CD14-positive monocyte (primary cell): Measurements from ENCODE around the gene ATP11A. TPM values are rescaled to one million over a fixed set of nuclear protein-coding genes. Genes with fewer than 3 reads are reported as not detected.
A peak's percentile ranks its signal among the peaks of the same experiment; 100 is the strongest.

Experiments
- DNase-seq, 3 donors: peaks; one replicate each; pipeline ENCODE4 v3.0.0-alpha.2; 2011 to 2022
- H2AFZ ChIP-seq: 2 replicates; pipeline ENCODE4 v1.6.0; 2012; ENCODE audit warnings: mild to moderate bottlenecking, low read depth, low read length, inconsistent platforms; ENCODE audit not compliant: insufficient read depth, poor library complexity, severe bottlenecking
- H3K27ac ChIP-seq, 2 donors: 1 replicate in 1 of 2; 2 replicates in 1 of 2; pipeline ENCODE4 v1.5.1; 2012 to 2013; ENCODE audit warnings: low read length in 2 of 2, control low read depth in 1 of 2, inconsistent platforms in 1 of 2, low read depth in 1 of 2, mild to moderate bottlenecking in 1 of 2
- H3K27me3 ChIP-seq, 2 donors: one replicate each; pipeline versions ENCODE4 v1.6.0 to v1.6.1; 2011 to 2013; ENCODE audit warnings: low read length in 2 of 2; ENCODE audit not compliant: control insufficient read depth in 2 of 2, insufficient read depth in 2 of 2
- H3K36me3 ChIP-seq, 2 donors: replicated peaks in 1 of 2; 1 replicate in 1 of 2; 2 replicates in 1 of 2; pipeline versions ENCODE4 v1.5.1 to v1.6.1; 2012 to 2013; ENCODE audit warnings: low read length in 2 of 2, control low read depth in 1 of 2, inconsistent platforms in 1 of 2, mild to moderate bottlenecking in 1 of 2; ENCODE audit not compliant: insufficient read depth in 2 of 2, control insufficient read depth in 1 of 2
- H3K4me1 ChIP-seq, 2 donors: 1 replicate in 1 of 2; 2 replicates in 1 of 2; pipeline versions ENCODE4 v1.5.1 to v1.6.1; 2012 to 2013; ENCODE audit warnings: low read length in 2 of 2, control low read depth in 1 of 2, inconsistent platforms in 1 of 2, mild to moderate bottlenecking in 1 of 2, moderate library complexity in 1 of 2; ENCODE audit not compliant: insufficient read depth in 2 of 2, control insufficient read depth in 1 of 2
- H3K4me2 ChIP-seq: replicated peaks from 2 replicates; pipeline ENCODE3; 2012; ENCODE audit warnings: low read length, moderate library complexity, mild to moderate bottlenecking; ENCODE audit not compliant: poor library complexity, severe bottlenecking; ENCODE audit errors: extremely low read depth
- H3K4me3 ChIP-seq, 3 experiments: fragments of 200-600 bp in 1 of 3; sonication (generic) in 1 of 3; replicated peaks in 1 of 3; 1 replicate in 2 of 3; 2 replicates in 1 of 3; pipeline ENCODE4 v1.5.1; 2011 to 2013; ENCODE audit warnings: low read length in 3 of 3, mild to moderate bottlenecking in 3 of 3, control low read depth in 2 of 3, low read depth in 2 of 3, inconsistent platforms in 1 of 3, moderate library complexity in 1 of 3
- H3K79me2 ChIP-seq: 2 replicates; pipeline ENCODE4 v1.6.0; 2012; ENCODE audit warnings: mild to moderate bottlenecking, control low read depth, inconsistent platforms, low read length, moderate library complexity; ENCODE audit not compliant: insufficient read depth
- H3K9ac ChIP-seq: 2 replicates; pipeline ENCODE4 v1.6.0; 2017; ENCODE audit warnings: low read length, mild to moderate bottlenecking; ENCODE audit not compliant: insufficient read depth, poor library complexity, severe bottlenecking
- H3K9me3 ChIP-seq, 2 donors: replicated peaks in 1 of 2; 1 replicate in 1 of 2; 2 replicates in 1 of 2; pipeline versions ENCODE4 v1.5.1 to v1.6.1; 2012 to 2013; ENCODE audit warnings: low read length in 2 of 2, control low read depth in 1 of 2; ENCODE audit not compliant: control insufficient read depth in 1 of 2, insufficient read depth in 1 of 2
- H4K20me1 ChIP-seq: 2 replicates; pipeline ENCODE4 v1.6.0; 2012; ENCODE audit warnings: mild to moderate bottlenecking, low read length, control low read depth, moderate library complexity; ENCODE audit not compliant: insufficient read depth
- H3K27ac Mint-ChIP-seq, 7 donors: one replicate each; pipeline ENCODE4 v1.8.0; 2020; ENCODE audit warnings: mild to moderate bottlenecking in 7 of 7, mixed read lengths in 7 of 7, moderate library complexity in 6 of 7, inconsistent platforms in 2 of 7
- H3K27me3 Mint-ChIP-seq, 3 donors: one replicate each; pipeline ENCODE4 v1.8.0; 2021 to 2022; ENCODE audit warnings: low read depth in 3 of 3, mild to moderate bottlenecking in 3 of 3, mixed read lengths in 3 of 3, moderate library complexity in 3 of 3, inconsistent platforms in 1 of 3
- H3K36me3 Mint-ChIP-seq, 2 donors: one replicate each; pipeline ENCODE4 v1.8.0; 2020; ENCODE audit warnings: mixed read lengths in 2 of 2, inconsistent platforms in 1 of 2, mild to moderate bottlenecking in 1 of 2
- H3K4me1 Mint-ChIP-seq: one replicate; pipeline ENCODE4 v1.8.0; 2020; ENCODE audit warnings: mild to moderate bottlenecking, mixed read lengths
- H3K4me3 Mint-ChIP-seq, 2 donors: one replicate each; pipeline ENCODE4 v1.8.0; 2020; ENCODE audit warnings: mild to moderate bottlenecking in 2 of 2, mixed read lengths in 2 of 2, moderate library complexity in 1 of 2
- H3K9me3 Mint-ChIP-seq, 7 donors: one replicate each; pipeline ENCODE4 v1.8.0; 2020 to 2022; ENCODE audit warnings: mixed read lengths in 7 of 7, mild to moderate bottlenecking in 6 of 7, moderate library complexity in 6 of 7, inconsistent platforms in 2 of 7
- CTCF ChIP-seq: fragments of 200-600 bp; IDR thresholded peaks from one replicate; pipeline ENCODE4 v1.8.0; 2022; ENCODE audit warnings: antibody characterized with exemption, mild to moderate bottlenecking
- WGBS: methylation state at CpG from one replicate; pipeline ENCODE4 v1.1.5; 2013; ENCODE audit warnings: missing lambda C conversion rate; ENCODE audit not compliant: insufficient coverage; 5-methylcytosine and 5-hydroxymethylcytosine counted together
- intact Hi-C, 2 donors: fragments of 100-400 bp; cut with micrococcal nuclease; formaldehyde crosslinking; loops; one replicate each; pipeline versions ENCODE4 v1.15.0 to v1.15.1; 2023
- polyA plus RNA-seq, 3 donors: library from polyadenylated mRNA; depleted of rRNA in 1 of 3; unstranded in 2 of 3; stranded (reverse) in 1 of 3; fragments of 300-500 nt in 2 of 3; fragments of >200 nt in 1 of 3; fragmentation: Illumina TruSeq in 2 of 3; gene quantifications; 1 replicate in 2 of 3; 2 replicates in 1 of 3; pipeline ENCODE4 v1.2.3, GENCODE V29; 2012 to 2021

Gene ATP11A
- polyA plus RNA-seq, 3 donors = 7.2 to 45.4 (median 7.6) TPM

GRCh38 chr13:112759827-112760226 is 70.0 kb downstream of the ATP11A start:
- Histone ChIP-seq H3K9me3 (no peaks in the 10 kb centered on the region), H3K27ac (peak overlapping the region in 1 of 2 donors; percentile 7), H4K20me1 (peaks cover 100% of the 10 kb centered on the region), H3K4me3 (no peak overlapping the region), H3K36me3 (peaks cover 36 to 72% of the 10 kb centered on the region in 2 donors), H3K4me1 (no peaks in the 10 kb centered on the region), H3K79me2 (peaks cover 90% of the 10 kb centered on the region), H3K27me3 (no peaks in the 10 kb centered on the region), H3K4me2 (no peak overlapping the region), H3K9ac (no peak overlapping the region), H2AFZ (no peak overlapping the region)
- WGBS = 94% methylated on average over 5 of the region's 11 CpGs
- no peak for DNase-seq
- no peaks in the 10 kb centered on the region for H3K27me3 Mint-ChIP-seq
- peaks cover 26 to 54% of the 10 kb centered on the region in 2 donors for H3K36me3 Mint-ChIP-seq
- H3K4me3 Mint-ChIP-seq = no peak overlapping the region
- TF ChIP-seq CTCF = no peak
- no peaks in the 10 kb centered on the region for H3K9me3 Mint-ChIP-seq
- no peak overlapping the region for H3K27ac Mint-ChIP-seq
- peaks cover 3% of the 10 kb centered on the region for H3K4me1 Mint-ChIP-seq
- intact Hi-C loops = no loop called here

GRCh38 chr13:112760435-112760834 is 70.6 kb downstream of the ATP11A start:
- Histone ChIP-seq H3K79me2 (peaks cover 90% of the 10 kb centered on the region), H3K27me3 (no peaks in the 10 kb centered on the region), H2AFZ (no peak overlapping the region), H3K4me2 (no peak overlapping the region), H4K20me1 (peaks cover 100% of the 10 kb centered on the region), H3K9me3 (no peaks in the 10 kb centered on the region), H3K27ac (peak overlapping the region in 1 of 2 donors; percentile 7), H3K36me3 (peaks cover 30 to 66% of the 10 kb centered on the region in 2 donors), H3K4me3 (no peak overlapping the region), H3K9ac (no peak overlapping the region), H3K4me1 (no peaks in the 10 kb centered on the region)
- Mint-ChIP-seq H3K4me1 (peaks cover 5% of the 10 kb centered on the region), H3K27me3 (peaks cover 0 to under 1% (median 0%) of the 10 kb centered on the region in 3 donors), H3K27ac (no peak overlapping the region), H3K9me3 (no peaks in the 10 kb centered on the region), H3K4me3 (no peak overlapping the region), H3K36me3 (peaks cover 21 to 52% of the 10 kb centered on the region in 2 donors)
- no peak for DNase-seq
- WGBS = no CpG with 5 or more reads among the region's 3 CpGs
- intact Hi-C loops = no loop called here
- TF ChIP-seq CTCF = no peak
